ENCODE data around the gene ISCA2.

ISCA2 gene

DNA sequence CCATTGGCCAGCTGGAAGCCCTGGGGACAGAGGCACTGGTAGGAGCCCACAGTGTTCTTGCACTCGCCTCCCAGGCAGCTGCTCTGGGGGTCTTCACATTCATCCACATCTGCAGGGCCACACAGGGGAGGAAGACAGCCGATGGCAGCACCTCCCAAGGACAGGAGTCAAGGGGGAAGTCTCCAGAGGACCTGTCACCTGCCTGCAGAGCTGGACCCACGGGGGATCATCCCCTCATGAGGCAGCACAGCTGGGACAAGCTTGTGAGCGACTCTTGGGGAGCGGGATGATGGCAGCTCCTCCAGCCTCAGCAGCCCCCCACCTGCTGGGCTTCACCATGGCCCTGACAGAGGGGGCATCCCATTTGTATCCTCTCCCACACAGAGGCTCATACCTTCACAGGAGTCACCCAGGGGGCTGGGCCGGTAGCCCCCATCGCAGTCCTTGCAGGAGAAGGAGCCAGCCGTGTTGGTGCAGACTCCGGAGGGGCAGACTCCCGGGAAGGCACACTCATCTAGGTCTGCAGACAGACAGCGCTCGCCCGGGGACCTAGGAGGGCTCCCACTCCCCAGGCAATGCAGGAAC lies 15.4 kb downstream of the ISCA2 start:
- DNase-seq (ENCODE audit: low read depth), result no peak

- no peak for DNase-seq (ENCODE audit: low read depth)
Measured at GRCh38 chr14:74509587-74510222, 16.1 kb downstream of the ISCA2 start.

- DNase-seq (ENCODE audit: low read depth), result no peak
Measured at GRCh38 chr14:74510223-74510931, 16.8 kb downstream of the ISCA2 start.

- DNase-seq (ENCODE audit: low read depth), result no peak
Measured at GRCh38 chr14:74510959-74511409, 17.4 kb downstream of the ISCA2 start.

DNA sequence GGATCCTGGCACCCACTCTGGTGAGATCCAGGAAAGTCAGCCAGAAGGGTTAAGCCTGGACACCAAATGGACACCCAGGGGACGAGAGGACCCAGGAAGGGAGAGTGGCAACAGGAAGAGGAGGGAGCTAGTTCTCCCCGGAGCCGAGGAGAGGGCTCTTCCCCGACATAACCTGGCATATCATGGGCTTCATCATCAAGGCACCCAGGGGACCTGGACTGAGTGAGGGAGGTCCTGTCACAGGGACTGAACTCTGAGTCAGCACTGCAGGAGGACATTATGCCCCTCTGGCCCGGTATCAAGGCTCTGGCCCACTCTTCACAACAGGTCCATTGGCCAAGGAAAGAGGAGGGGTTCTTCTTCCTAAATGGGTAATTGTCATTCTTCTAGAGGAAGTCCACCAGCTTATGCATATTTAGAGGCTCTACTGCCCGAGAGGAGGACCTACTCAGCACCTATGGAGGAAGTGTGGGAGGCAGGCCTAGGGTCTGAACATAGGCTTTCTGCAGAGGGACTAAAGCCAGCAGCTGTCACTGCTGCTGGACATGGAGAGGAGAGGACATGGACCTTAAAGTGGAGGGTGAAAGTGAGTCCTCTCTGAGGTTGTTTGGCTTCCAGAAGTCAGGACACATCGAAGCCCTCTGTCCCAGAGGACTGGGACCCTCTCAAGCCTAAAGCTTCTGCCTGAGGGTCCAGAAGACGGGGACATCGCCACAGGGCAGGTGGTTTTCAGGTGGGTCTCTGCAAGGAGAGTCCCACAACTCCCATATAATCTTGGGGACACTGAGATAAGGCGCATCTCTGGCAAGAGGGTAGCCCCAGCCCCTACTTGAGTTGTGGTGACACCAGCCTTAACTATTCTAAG lies 18.6 kb downstream of the ISCA2 start:
- no peak for DNase-seq (ENCODE audit: low read depth)

- no peak for DNase-seq (ENCODE audit: low read depth)
Measured at GRCh38 chr14:74514471-74514941, 20.9 kb downstream of the ISCA2 start.

GRCh38 chr14:74515891-74516412 lies 22.4 kb downstream of the ISCA2 start:
- no peak for DNase-seq (ENCODE audit: low read depth)

DNA sequence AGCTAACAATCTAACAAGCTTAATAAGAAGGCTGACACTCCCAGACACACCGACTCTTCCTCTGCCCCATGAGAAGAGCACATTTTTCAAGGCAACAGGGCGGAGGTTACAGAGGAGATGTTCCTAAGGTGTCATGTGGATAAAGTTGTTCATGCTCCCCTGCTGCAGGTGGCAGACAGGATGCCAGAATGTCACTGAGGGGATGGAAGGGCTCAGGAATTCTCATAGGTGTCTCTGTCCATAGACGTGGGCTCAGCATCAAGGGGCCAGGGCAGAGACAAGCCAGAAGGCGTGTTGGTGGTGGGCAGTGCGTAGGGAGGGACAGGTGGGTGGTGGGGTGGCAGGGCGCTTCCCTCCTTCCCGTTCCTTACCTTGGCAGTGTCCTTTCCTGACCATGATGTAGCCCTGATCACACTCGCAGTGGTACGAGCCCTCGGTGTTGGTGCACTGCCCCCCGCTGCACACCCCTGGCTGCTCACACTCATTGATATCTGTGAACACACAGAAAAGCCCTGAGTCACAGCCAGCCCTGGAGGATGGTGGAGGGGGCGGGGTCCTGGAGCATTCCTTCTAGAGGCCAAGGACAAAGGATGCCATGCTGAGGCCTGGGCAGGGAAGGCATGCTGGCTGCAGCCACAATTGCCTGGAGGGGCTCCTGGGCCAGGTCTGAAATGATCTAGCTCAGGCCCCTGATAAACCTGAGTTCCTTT lies 23.0 kb downstream of the ISCA2 start:
- no peak for DNase-seq (ENCODE audit: low read depth)

DNA sequence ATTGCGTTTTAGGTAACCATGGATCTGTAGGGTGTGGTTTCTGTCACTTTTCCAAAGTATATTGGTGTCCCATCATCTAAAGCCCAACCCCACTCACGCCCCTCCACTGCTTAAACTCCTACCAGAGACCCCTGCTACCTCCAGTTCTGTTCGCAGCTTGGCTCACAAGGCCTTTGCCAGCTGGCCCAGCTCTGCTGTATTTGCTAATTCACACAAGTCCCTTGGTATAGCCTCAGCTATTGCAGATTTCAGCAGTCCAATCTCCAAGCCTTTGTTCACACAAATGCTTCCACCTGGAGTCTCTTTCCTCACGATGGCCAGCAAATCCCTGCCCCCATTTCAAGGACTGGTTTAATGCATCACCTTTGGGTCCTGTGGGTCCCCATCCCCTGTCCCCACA lies 24.2 kb downstream of the ISCA2 start:
- no peak for DNase-seq (ENCODE audit: low read depth)

GRCh38 chr14:74518221-74518620 lies 24.7 kb downstream of the ISCA2 start:
- no peak for DNase-seq (ENCODE audit: low read depth)

- no peak for DNase-seq (ENCODE audit: low read depth)
Measured at GRCh38 chr14:74519316-74520074, 25.9 kb downstream of the ISCA2 start.

GRCh38 chr14:74521756-74522155 lies 28.2 kb downstream of the ISCA2 start:
- DNase-seq (ENCODE audit: low read depth), result no peak

GRCh38 chr14:74522740-74523139 lies 29.2 kb downstream of the ISCA2 start:
- DNase-seq (ENCODE audit: low read depth), result no peak

GRCh38 chr14:74524076-74524811 lies 30.7 kb downstream of the ISCA2 start:
- no peak for DNase-seq (ENCODE audit: low read depth)

DNA sequence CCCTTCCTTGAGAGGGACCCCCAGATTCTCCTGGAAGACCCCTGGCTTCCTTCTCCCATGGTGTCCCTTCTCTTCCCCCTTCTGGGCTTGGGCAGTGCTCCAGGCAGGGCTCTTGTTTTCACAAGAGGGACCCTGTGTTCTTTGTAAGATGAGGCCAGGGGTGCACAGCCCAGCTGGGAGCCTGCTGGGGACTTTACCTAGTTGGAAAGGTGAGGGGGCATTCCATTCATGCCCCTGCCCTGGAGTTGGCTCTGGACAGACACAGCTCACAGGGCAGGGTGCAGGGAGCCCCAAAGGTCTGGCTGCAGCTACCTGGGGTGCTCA lies 31.2 kb downstream of the ISCA2 start:
- DNase-seq (ENCODE audit: low read depth), result no peak

GRCh38 chr14:74525361-74525851 lies 31.8 kb downstream of the ISCA2 start:
- DNase-seq (ENCODE audit: low read depth), result no peak

- DNase-seq (ENCODE audit: low read depth), result no peak
Measured at GRCh38 chr14:74526854-74527585, 33.5 kb downstream of the ISCA2 start.

GRCh38 chr14:74527736-74528280 lies 34.2 kb downstream of the ISCA2 start:
- DNase-seq (ENCODE audit: low read depth), result no peak

DNA sequence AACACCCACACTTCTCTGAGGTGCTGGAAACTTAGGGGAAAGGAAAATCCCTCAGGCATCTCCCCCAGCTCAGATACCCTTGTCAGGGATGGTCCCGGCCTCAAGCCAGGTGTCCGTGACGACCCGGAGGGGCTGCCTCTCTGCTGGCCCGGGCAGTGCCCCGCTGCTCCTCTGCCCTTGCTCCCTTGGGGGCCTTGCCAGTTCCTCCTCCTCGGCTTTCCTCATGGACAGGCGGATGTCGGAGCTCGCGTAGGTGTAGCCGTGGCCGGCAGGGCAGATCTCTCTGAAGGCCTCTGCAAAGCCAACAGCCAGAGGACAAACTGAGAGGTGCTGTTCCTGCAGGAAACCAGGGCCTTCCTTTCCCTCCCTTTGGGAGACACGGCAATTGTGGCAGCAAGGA lies 34.8 kb downstream of the ISCA2 start:
- no peak for DNase-seq (ENCODE audit: low read depth)
